ENCODE data around the gene ZNF24. TPM values are rescaled to one million over a fixed set of nuclear protein-coding genes. Genes with fewer than 3 reads are reported as not detected.

The ZNF24 gene
- total and polyA plus RNA-seq, 9 donors = 18.7 to 64.8 (median 48.1) TPM

- intact Hi-C loops (cut with DNase I) = no loop called here
- 96 to 98% (median 98%) methylated on average over 2 of the region's 2 CpGs for WGBS, 3 donors
Observed at GRCh38 chr18:35296060-35296459, 48.2 kb downstream of the ZNF24 start.

GRCh38 chr18:35291166-35291565, 53.1 kb downstream of the ZNF24 start:
- H3K27me3 ChIP-seq = no peaks in the 10 kb centered on the region
- H3K4me3 ChIP-seq = peak overlapping the region; percentile 53
- no peak for DNase-seq
- H3K4me1 ChIP-seq (ENCODE audit: insufficient read depth) = peaks cover 7% of the 10 kb centered on the region
- TF ChIP-seq CTCF (IDR thresholded peaks at IDR 0.05) (no peak), EP300 (IDR thresholded peaks at IDR 0.05) (no peak), POLR2A (IDR thresholded peaks at IDR 0.05) (no peak)
- intact Hi-C loops (cut with DNase I) = no loop called here
- H3K9me3 ChIP-seq = no peaks in the 10 kb centered on the region
- H3K36me3 ChIP-seq = no peaks in the 10 kb centered on the region
- no peak overlapping the region for H3K27ac ChIP-seq
- WGBS, 3 donors = 81 to 89% (median 83%) methylated on average over 2 of the region's 2 CpGs

More at GRCh38 chr18:35296060-35296459, 48.2 kb downstream of the ZNF24 start:
- Histone ChIP-seq H3K36me3 (no peaks in the 10 kb centered on the region), H3K27me3 (no peaks in the 10 kb centered on the region), H3K27ac (no peak overlapping the region), H3K4me3 (no peak overlapping the region), H3K4me1 (ENCODE audit: insufficient read depth) (no peaks in the 10 kb centered on the region), H3K9me3 (peaks cover 0 to 9% of the 10 kb centered on the region in 2 donors)
- DNase-seq = no peak
- TF ChIP-seq EP300 (IDR thresholded peaks at IDR 0.05) = no peak
- no peak for TF ChIP-seq POLR2A (IDR thresholded peaks at IDR 0.05)
- TF ChIP-seq CTCF (IDR thresholded peaks at IDR 0.05) = no peak

GRCh38 chr18:35290094-35290735, 54.0 kb downstream of the ZNF24 start, which contains the start of gene ZSCAN30:
TSS of gene ZSCAN30 (minus strand) at chr18:35290229. CDS start at chr18:35264352, 25,877 bp downstream.
- H3K4me1 ChIP-seq (ENCODE audit: insufficient read depth) = peaks cover 7% of the 10 kb centered on the region
- peak; percentile 92 to 97 (median 94) for DNase-seq
- no peaks in the 10 kb centered on the region for H3K36me3 ChIP-seq
- no peaks in the 10 kb centered on the region for H3K27me3 ChIP-seq
- intact Hi-C loops (cut with DNase I) = no loop called here
- peak within 1 kb of the TSS; percentile 2 to 49 for H3K27ac ChIP-seq
- peak within 1 kb of the TSS; percentile 53 for H3K4me3 ChIP-seq
- WGBS, 3 donors = 0% methylated on average over 34 to 41 of the region's 41 CpGs
- H3K9me3 ChIP-seq = no peaks in the 10 kb centered on the region
- no peak for TF ChIP-seq EP300 (IDR thresholded peaks at IDR 0.05)
- peak in 1 of 3 donors; percentile 10 for TF ChIP-seq CTCF (IDR thresholded peaks at IDR 0.05)
- peak; percentile 56 for TF ChIP-seq POLR2A (IDR thresholded peaks at IDR 0.05)

- Histone ChIP-seq H3K27me3 (no peaks in the 10 kb centered on the region), H3K27ac (peak overlapping the region in 1 of 2 donors; percentile 2), H3K4me3 (peak overlapping the region; percentile 53), H3K4me1 (ENCODE audit: insufficient read depth) (peaks cover 7% of the 10 kb centered on the region), H3K9me3 (no peaks in the 10 kb centered on the region), H3K36me3 (no peaks in the 10 kb centered on the region)
- TF ChIP-seq CTCF (IDR thresholded peaks at IDR 0.05) (no peak), POLR2A (IDR thresholded peaks at IDR 0.05) (no peak), EP300 (IDR thresholded peaks at IDR 0.05) (no peak)
- peak; percentile 28 to 49 (median 45) for DNase-seq
- 0 to 1% (median 0%) methylated on average over 8 of the region's 8 CpGs for WGBS, 3 donors
- intact Hi-C loops (cut with DNase I) = no loop called here
Observed at GRCh38 chr18:35289727-35290093, 54.5 kb downstream of the ZNF24 start.

Data from ovary (tissue), 9 donors.